Uterine smooth muscle cell (primary cell): ENCODE measurements around the gene PIP5K1C. TPM values are rescaled to one million over a fixed set of nuclear protein-coding genes. Genes with fewer than 3 reads are reported as not detected.

Experiments used
- total RNA-seq: library from RNA; depleted of rRNA; stranded (reverse); fragments of >200 nt; gene quantifications from 2 replicates; pipeline ENCODE4 v1.2.3, GENCODE V29; 2014

Gene PIP5K1C, protein sequence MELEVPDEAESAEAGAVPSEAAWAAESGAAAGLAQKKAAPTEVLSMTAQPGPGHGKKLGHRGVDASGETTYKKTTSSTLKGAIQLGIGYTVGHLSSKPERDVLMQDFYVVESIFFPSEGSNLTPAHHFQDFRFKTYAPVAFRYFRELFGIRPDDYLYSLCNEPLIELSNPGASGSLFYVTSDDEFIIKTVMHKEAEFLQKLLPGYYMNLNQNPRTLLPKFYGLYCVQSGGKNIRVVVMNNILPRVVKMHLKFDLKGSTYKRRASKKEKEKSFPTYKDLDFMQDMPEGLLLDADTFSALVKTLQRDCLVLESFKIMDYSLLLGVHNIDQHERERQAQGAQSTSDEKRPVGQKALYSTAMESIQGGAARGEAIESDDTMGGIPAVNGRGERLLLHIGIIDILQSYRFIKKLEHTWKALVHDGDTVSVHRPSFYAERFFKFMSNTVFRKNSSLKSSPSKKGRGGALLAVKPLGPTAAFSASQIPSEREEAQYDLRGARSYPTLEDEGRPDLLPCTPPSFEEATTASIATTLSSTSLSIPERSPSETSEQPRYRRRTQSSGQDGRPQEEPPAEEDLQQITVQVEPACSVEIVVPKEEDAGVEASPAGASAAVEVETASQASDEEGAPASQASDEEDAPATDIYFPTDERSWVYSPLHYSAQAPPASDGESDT
- 18.8 and 25.5 TPM in 2 replicates for total RNA-seq

DNA sequence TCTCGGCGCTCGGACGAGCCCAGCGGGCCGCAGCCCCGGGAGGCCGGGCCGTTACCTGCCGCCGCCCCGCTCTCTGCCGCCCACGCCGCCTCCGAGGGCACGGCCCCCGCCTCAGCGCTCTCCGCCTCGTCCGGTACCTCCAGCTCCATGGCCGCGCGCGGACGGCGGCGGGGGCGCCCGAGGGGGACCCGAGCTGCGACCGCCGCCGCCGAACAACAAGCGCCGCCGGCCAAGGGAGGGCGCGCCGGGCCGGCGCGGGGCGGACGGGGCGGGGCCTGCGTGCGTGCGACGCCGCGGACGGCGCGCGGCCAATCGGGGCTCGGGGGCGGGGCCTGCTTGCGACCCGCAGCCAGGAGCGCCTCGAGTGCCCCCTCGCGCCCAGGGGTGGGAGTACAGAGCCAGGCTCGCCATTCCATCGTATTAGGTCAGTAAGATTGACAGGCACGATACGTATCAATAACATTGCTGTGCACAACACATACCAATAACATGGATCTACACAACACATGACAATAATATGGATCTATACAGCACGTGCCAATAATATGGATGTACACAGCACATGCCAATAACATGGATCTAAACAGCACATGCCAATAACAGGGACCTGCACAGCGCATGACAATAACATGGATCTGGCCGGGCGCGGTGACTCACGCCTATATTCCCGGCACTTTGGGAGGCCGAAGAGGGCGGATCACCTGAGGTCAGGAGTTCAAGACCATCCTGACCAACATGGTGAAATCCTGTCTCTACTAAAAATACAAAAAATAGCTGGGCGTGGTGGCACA, at the start of gene PIP5K1C:
PIP5K1C (minus strand) TSS at position 227 of the 791 bp plus-strand sequence; CDS start at position 149, 78 bp downstream.

DNA sequence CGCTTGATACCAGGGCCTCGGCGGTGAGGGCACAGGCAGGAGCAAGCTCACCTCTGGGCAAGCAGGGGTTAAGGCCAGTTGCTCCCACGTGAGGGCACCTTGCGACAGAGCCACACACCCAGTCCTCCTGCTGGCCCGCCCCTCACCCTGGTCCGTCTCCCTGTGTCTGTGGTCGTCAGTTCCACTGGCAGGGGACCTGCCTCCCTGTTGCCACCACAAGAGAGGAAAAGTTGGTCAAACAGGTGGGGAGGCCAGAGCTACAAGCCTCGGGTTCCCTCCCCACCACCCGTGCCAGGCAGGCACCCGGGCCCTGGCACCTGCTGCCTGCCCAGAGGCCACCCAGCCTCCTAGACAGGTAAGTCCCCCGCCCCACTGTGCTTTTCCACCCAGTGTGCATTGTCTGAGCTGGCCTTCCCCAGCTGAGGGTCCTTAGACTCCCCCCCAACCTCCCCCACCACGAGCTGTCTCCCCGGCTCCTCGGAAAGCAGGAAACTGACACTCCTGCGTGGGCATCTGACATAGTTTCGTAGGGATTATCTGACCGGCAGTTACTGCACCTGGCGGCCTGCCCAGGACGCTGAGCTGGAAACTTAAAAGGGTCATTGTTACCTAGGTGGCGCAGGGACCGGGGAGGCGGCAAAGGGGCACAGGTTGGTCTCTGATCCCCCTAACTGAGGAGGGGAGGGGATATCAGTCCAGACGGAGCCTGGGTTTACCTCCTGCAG, 8.1 kb upstream of the PIP5K1C start, which contains the start of gene TJP3:
TJP3 (plus strand) TSS at position 178 of the 725 bp plus-strand sequence. CDS start 20,049 bp downstream, outside the sequence.

DNA sequence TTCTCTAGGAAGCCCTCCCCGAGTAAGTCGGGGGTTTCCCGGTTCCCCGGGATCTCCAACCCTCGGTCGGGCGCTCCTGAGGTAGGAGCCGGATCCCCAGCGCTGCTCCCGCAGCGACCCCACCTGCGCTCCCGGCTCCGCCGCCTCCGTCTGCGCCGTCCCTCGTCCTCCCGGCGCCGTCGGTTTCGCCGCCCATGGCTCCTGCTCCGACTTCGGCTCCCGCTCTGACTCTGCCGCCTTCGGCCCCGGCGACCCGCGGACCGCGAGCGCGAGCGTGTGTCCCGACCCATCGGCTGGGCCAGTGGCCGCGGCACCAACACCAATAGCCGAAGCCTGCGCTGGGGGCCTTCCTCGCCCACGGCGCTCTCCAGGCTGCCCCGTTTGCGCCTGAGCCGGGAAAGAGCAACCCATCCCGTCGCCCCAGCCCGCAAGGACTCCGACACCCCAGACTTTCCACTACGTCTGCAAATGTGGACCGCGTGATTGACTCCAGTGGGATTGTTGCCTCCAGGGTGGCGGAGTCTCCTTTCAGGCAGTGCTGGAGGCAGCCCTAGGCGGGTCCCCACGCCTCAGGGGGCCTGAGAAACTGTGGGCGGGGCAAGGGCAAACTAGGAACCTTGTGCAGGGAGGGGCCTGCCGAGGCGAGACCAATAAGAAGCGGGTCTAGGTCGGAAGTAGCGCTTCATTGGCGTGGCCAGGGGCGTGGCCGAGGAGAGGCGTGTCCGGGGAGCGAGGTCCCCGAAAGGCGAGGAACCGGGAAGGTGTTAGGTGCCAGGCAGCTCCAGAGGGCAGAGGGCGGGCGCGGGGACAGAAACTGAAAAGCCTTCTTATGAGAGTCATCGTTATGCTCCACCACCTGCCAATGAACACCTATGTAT, 73.6 kb downstream of the PIP5K1C start, which contains the start of gene CACTIN:
CACTIN (minus strand) TSS at position 318 of the 878 bp plus-strand sequence; CDS start at position 290, 28 bp downstream.

DNA sequence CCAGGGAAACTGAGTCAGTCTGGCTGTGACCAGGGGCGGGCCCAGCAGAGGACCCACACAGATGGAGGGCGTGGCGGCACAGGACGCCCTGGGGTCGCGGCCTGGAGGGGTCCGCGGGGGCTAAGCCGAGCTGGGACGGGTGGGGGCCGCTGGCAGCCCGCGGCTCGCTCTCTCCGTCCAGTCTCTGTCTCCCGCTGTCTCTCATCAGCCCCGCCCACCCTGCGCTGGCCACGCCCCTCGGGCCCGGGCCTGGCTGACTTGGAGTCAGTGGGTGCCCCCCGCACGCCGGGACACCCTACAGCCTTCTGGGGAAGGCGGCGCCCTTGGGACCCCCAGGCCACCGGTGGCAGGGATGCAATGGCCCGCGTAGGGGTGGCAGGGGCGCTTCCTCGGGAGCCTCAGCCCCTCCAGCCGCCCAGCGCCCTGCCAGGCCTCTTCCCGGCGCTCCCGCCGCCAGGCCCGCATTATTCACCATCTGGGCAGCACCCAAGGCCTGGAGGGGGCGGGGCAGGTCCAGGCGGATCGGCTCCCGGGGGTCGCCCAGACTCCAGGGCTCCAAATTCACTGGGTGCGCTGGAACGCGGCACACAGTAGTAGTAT, 93.5 kb downstream of the PIP5K1C start, which contains the start of gene TBXA2R:
TBXA2R (minus strand) TSS at position 186 of the 600 bp plus-strand sequence. CDS start 6,241 bp downstream, outside the sequence.

DNA sequence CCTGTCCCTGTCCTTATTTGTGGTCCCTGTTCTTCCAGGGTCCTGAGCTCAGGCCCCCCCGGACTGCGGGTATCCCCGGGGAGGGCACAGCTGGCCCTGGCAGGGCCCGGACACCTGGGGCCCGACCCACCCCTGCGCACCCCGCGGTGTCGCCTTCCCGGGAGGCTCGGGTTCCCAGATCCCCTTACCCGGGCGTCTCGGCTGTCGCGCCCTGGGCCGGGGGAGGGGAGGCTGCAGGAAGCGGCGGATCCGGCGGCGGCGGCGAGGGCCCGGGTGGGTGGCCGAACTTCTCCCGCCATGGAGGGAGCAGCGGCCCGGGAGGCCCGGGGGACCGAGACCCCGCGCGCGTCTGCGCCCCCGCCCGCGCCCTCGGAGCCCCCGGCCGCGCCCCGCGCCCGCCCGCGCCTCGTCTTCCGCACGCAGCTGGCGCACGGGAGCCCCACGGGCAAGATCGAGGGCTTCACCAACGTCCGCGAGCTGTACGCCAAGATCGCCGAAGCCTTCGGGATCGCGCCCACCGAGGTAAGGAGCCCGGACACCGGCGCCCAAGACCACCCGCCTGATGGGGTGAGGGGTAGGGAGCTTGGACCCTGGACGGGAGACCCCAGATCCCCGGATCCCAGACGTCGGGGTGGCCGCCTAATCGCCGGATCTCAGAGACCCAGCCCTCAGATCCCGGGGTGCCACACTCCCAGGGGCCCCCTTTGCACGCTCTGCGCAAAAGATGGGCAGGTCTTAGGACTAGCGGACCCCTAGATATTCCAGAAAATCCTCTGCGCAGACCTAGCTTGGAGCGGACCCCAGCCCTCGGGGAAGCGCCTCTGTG, 114.8 kb downstream of the PIP5K1C start, which contains the start of gene GIPC3:
GIPC3 (plus strand) TSS at position 178 of the 826 bp plus-strand sequence; CDS start at position 298, 120 bp downstream.

Other genes starting within 250 kb of the PIP5K1C start
- not detected in 2 replicates for gene SMIM24, start 219.9 kb downstream of the PIP5K1C start, total RNA-seq
- not detected in 2 replicates for gene SMIM44, start 217.0 kb downstream of the PIP5K1C start, total RNA-seq
- 15.1 and 21.5 TPM in 2 replicates for gene DOHH, start 199.8 kb downstream of the PIP5K1C start, total RNA-seq
- gene FZR1, start 194.2 kb downstream of the PIP5K1C start, total RNA-seq = 39.5 and 61.0 TPM in 2 replicates
- not detected in 2 replicates for gene TEKTIP1, start 161.3 kb downstream of the PIP5K1C start, total RNA-seq
- gene MFSD12, start 142.9 kb downstream of the PIP5K1C start, total RNA-seq = 77.8 and 117 TPM in 2 replicates
- 74.5 and 87.6 TPM in 2 replicates for gene HMG20B, start 127.5 kb downstream of the PIP5K1C start, total RNA-seq
- under 0.01 TPM in 1 of 2 replicates, not detected in the other for gene GIPC3, start 115.0 kb downstream of the PIP5K1C start, total RNA-seq
- 1.4 and 1.6 TPM in 2 replicates for gene TBXA2R, start 93.6 kb downstream of the PIP5K1C start, total RNA-seq
- 29.1 and 34.2 TPM in 2 replicates for gene CACTIN, start 73.7 kb downstream of the PIP5K1C start, total RNA-seq
- gene TJP3, start 7.9 kb upstream of the PIP5K1C start, total RNA-seq = under 0.01 and 0.12 TPM in 2 replicates
- 19.6 and 20.5 TPM in 2 replicates for gene APBA3, start 61.2 kb upstream of the PIP5K1C start, total RNA-seq
- gene MRPL54, start 62.2 kb upstream of the PIP5K1C start, total RNA-seq = 37.2 and 39.9 TPM in 2 replicates
- gene RAX2, start 71.8 kb upstream of the PIP5K1C start, total RNA-seq = not detected in 2 replicates
- gene MATK, start 85.9 kb upstream of the PIP5K1C start, total RNA-seq = not detected in 2 replicates
- not detected in 2 replicates for gene ZFR2, start 168.6 kb upstream of the PIP5K1C start, total RNA-seq
- under 0.01 TPM in 1 of 2 replicates, not detected in the other for gene ATCAY, start 180.2 kb upstream of the PIP5K1C start, total RNA-seq
- not detected in 2 replicates for gene NMRK2, start 232.6 kb upstream of the PIP5K1C start, total RNA-seq